NB4 (cell line): ENCODE measurements around the gene HES6.

ENCODE experiments used
- CTCF ChIP-seq: IDR thresholded peaks from one replicate; pipeline ENCODE4 v1.5.1; 2012; ENCODE audit warnings: low read depth, low read length
- MAX ChIP-seq: IDR thresholded peaks from 2 replicates; pipeline ENCODE4 v1.6.1; 2011; ENCODE audit warnings: low read depth, low read length
- POLR2A ChIP-seq: IDR thresholded peaks from 2 replicates; pipeline ENCODE4 v1.6.1; 2011; ENCODE audit warnings: mild to moderate bottlenecking; ENCODE audit not compliant: insufficient read length; ENCODE audit errors: extremely low read depth

DNA sequence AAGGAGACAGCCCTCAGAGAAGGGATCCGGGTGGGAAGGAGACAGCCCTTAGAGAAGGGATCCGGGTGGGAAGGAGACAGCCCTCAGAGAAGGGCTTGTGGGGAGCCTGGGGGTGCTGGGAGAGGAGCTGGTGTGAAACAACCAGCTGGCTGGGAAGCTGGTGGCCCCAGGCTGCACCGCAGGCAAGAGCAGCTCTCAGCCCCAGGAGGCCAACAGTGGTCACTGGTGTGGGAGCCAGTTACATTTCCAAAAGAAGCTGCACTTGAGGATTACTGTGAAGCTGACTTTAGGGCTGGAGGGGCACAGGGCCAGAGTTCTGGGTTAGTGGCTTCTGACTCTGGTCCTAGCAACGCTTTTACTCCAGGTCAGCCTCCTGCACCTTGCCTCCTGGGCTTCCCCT, 3.3 kb downstream of the HES6 start:
- TF ChIP-seq CTCF, result no peak
- TF ChIP-seq POLR2A, result no peak
- TF ChIP-seq MAX, result no peak
